Type B pancreatic cell (in vitro differentiated cells): ENCODE results near the gene CFD. TPM values are rescaled to one million over a fixed set of nuclear protein-coding genes. Genes with fewer than 3 reads are reported as not detected.

Experiments
- DNase-seq: peaks from one replicate; pipeline ENCODE4 v3.0.0; 2021; ENCODE audit warnings: mixed read lengths; ENCODE audit not compliant: unreplicated experiment; ENCODE audit errors: extremely low spot score
- H3K27ac Mint-ChIP-seq: 2 replicates; pipeline ENCODE4 v1.8.0; 2021; ENCODE audit warnings: mild to moderate bottlenecking, mixed read lengths
- H3K27me3 Mint-ChIP-seq: 2 replicates; pipeline ENCODE4 v1.8.0; 2021; ENCODE audit warnings: mixed read lengths
- H3K36me3 Mint-ChIP-seq: 2 replicates; pipeline ENCODE4 v1.8.0; 2021; ENCODE audit warnings: mixed read lengths
- H3K4me1 Mint-ChIP-seq: one replicate; pipeline ENCODE4 v1.8.0; 2021; ENCODE audit warnings: mixed read lengths; ENCODE audit not compliant: unreplicated experiment
- H3K4me3 Mint-ChIP-seq: 2 replicates; pipeline ENCODE4 v1.8.0; 2021; ENCODE audit warnings: mild to moderate bottlenecking, mixed read lengths
- H3K9me3 Mint-ChIP-seq: 2 replicates; pipeline ENCODE4 v1.8.0; 2021; ENCODE audit warnings: mixed read lengths
- microRNA-seq: library from miRNA; unstranded; fragments of <30 nt; microRNA quantifications from one replicate; pipeline ENCODE4, GENCODE V29; 2020
- total RNA-seq: library from RNA; stranded (reverse); gene quantifications from 2 replicates; pipeline ENCODE4 v1.2.1, GENCODE V29; 2021; ENCODE audit warnings: low replicate concordance
- TF ChIP-seq, protein P1 (sequence below): fragments of 200-600 bp; sonication (generic); conservative IDR thresholded peaks from 2 replicates; pipeline ENCODE4 v1.5.0; 2021; ENCODE audit warnings: antibody characterized with exemption, mild to moderate bottlenecking

CFD gene
- total RNA-seq, 1 donor from 2014 or later: 5.5 TPM

GRCh38 chr19:907183-907853, 47.9 kb downstream of the CFD start:
- no peaks in the 10 kb centered on the region for H3K27me3 Mint-ChIP-seq
- TF ChIP-seq, protein P1, sequence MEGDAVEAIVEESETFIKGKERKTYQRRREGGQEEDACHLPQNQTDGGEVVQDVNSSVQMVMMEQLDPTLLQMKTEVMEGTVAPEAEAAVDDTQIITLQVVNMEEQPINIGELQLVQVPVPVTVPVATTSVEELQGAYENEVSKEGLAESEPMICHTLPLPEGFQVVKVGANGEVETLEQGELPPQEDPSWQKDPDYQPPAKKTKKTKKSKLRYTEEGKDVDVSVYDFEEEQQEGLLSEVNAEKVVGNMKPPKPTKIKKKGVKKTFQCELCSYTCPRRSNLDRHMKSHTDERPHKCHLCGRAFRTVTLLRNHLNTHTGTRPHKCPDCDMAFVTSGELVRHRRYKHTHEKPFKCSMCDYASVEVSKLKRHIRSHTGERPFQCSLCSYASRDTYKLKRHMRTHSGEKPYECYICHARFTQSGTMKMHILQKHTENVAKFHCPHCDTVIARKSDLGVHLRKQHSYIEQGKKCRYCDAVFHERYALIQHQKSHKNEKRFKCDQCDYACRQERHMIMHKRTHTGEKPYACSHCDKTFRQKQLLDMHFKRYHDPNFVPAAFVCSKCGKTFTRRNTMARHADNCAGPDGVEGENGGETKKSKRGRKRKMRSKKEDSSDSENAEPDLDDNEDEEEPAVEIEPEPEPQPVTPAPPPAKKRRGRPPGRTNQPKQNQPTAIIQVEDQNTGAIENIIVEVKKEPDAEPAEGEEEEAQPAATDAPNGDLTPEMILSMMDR: no peak
- no peak for DNase-seq
- no peak overlapping the region for H3K4me3 Mint-ChIP-seq
- H3K9me3 Mint-ChIP-seq: no peaks in the 10 kb centered on the region
- no peak overlapping the region for H3K27ac Mint-ChIP-seq
- peaks cover 12% of the 10 kb centered on the region for H3K4me1 Mint-ChIP-seq
- H3K36me3 Mint-ChIP-seq: no peaks in the 10 kb centered on the region

GRCh38 chr19:911197-912033, 52.0 kb downstream of the CFD start:
- H3K36me3 Mint-ChIP-seq: no peaks in the 10 kb centered on the region
- TF ChIP-seq, protein P1: no peak
- H3K4me1 Mint-ChIP-seq: peaks cover 9% of the 10 kb centered on the region
- peak overlapping the region; percentile 62 for H3K27ac Mint-ChIP-seq
- peak overlapping the region; percentile 77 for H3K4me3 Mint-ChIP-seq
- H3K27me3 Mint-ChIP-seq: peaks cover 5% of the 10 kb centered on the region
- no peaks in the 10 kb centered on the region for H3K9me3 Mint-ChIP-seq
- no peak for DNase-seq

DNA sequence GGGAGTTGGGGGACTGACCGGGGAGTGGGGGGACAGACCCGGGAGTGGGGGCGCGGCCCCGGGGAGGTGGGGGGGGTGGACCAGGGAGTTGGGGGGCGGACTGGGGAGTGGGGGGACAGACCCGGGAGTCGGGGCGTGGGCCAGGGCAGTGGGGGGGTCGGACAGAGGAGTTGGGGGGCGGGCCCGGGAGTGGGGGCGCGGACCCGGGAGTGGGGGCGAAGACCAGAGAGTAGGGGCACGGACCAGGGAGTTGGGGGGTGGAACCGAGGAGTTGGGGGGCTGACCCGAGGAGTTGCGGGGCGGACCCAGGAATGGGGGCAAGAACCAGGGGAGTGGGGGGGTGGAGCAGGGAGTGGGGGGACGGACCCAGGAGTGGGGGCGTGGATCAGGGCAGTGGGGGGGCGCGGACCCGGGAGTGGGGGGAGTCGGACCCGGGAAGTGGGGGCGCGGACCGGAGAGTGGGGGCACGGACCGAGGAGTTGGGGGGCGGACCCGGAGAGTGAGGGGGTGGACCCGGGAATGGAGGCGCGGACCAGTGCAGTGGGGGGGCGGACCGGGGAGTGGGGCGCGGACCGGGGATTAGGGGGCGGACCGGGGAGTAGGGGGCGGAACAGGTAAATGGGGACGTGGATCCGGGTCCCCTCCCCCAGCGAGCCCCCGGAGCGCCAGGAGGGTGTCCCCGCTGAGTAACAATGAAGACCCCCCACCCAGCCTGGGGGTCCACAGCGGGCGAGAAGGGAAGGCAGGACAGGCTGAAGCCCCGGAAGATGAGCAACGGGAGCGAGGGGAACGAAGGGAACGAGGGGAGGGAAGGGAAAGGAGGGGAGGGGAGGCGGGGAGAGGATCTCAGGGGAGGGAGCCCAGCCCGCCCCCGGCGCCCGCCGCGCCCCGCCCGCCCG, 53.0 kb downstream of the CFD start:
- peak overlapping the region; percentile 81 for H3K4me3 Mint-ChIP-seq
- DNase-seq: no peak
- H3K27ac Mint-ChIP-seq: no peak overlapping the region
- no peaks in the 10 kb centered on the region for H3K9me3 Mint-ChIP-seq
- H3K4me1 Mint-ChIP-seq: peaks cover 9% of the 10 kb centered on the region
- no peaks in the 10 kb centered on the region for H3K36me3 Mint-ChIP-seq
- peaks cover 5% of the 10 kb centered on the region for H3K27me3 Mint-ChIP-seq
- TF ChIP-seq, protein P1: no peak

Small RNA genes lying within 50 kb of the gene (microRNA-seq; reads per million reads assigned to microRNA genes)
- gene MIR3187: 19.6 reads per million, percentile 43 among the genes with 10 or more reads in this experiment

Other genes starting within 250 kb of the CFD start
- gene POLRMT, start 226.1 kb upstream of the CFD start, total RNA-seq: 52.2 and 59.8 TPM in 2 replicates
- gene FGF22, start 219.8 kb upstream of the CFD start, total RNA-seq: not detected in 2 replicates
- gene RNF126, start 196.4 kb upstream of the CFD start, total RNA-seq: 38.1 and 41.3 TPM in 2 replicates
- gene FSTL3, start 183.3 kb upstream of the CFD start, total RNA-seq: 9.3 and 11.0 TPM in 2 replicates
- gene PRSS57, start 164.2 kb upstream of the CFD start, total RNA-seq: not detected in 2 replicates
- gene PALM, start 150.7 kb upstream of the CFD start, total RNA-seq: 63.3 and 64.1 TPM in 2 replicates
- gene MISP, start 108.6 kb upstream of the CFD start, total RNA-seq: 9.4 and 20.8 TPM in 2 replicates
- 416 and 496 TPM in 2 replicates for gene PTBP1, start 62.2 kb upstream of the CFD start, total RNA-seq
- gene PLPPR3, start 37.7 kb upstream of the CFD start, total RNA-seq: 9.9 and 29.2 TPM in 2 replicates
- gene AZU1, start 31.8 kb upstream of the CFD start, total RNA-seq: 0.41 TPM in 1 of 2 replicates, not detected in the other
- gene PRTN3, start 18.7 kb upstream of the CFD start, total RNA-seq: 0.45 TPM in 1 of 2 replicates, not detected in the other
- not detected in 2 replicates for gene ELANE, start 7.4 kb upstream of the CFD start, total RNA-seq
- gene MED16, start 33.5 kb downstream of the CFD start, total RNA-seq: 59.6 and 74.2 TPM in 2 replicates
- gene RNU6-9, start 33.8 kb downstream of the CFD start, total RNA-seq: not detected in 2 replicates
- gene R3HDM4, start 53.6 kb downstream of the CFD start, total RNA-seq: 48.8 and 56.7 TPM in 2 replicates
- gene KISS1R, start 57.7 kb downstream of the CFD start, total RNA-seq: 1.2 and 2.2 TPM in 2 replicates
- gene ARID3A, start 66.4 kb downstream of the CFD start, total RNA-seq: 83.0 and 124 TPM in 2 replicates
- 59.5 and 65.4 TPM in 2 replicates for gene WDR18, start 124.7 kb downstream of the CFD start, total RNA-seq
- gene GRIN3B, start 140.8 kb downstream of the CFD start, total RNA-seq: 0.65 and 1.00 TPM in 2 replicates
- 157 and 173 TPM in 2 replicates for gene TMEM259, start 161.5 kb downstream of the CFD start, total RNA-seq
- not detected in 2 replicates for gene RNU6-2, start 161.9 kb downstream of the CFD start, total RNA-seq
- gene CNN2, start 166.9 kb downstream of the CFD start, total RNA-seq: 276 and 279 TPM in 2 replicates
- gene ABCA7, start 180.4 kb downstream of the CFD start, total RNA-seq: 23.9 and 26.1 TPM in 2 replicates
- 2.6 and 4.5 TPM in 2 replicates for gene ARHGAP45, start 207.5 kb downstream of the CFD start, total RNA-seq
- 171 and 181 TPM in 2 replicates for gene POLR2E, start 235.7 kb downstream of the CFD start, total RNA-seq
- gene GPX4, start 244.3 kb downstream of the CFD start, total RNA-seq: 174 and 204 TPM in 2 replicates